Stimulated activated effector memory CD8-positive, alpha-beta T cell treated with anti-CD3 and anti-CD28 coated beads, Interleukin-12 subunit alpha, Interleukin-12 subunit beta, amount 100 ng/mL, for 72 hours (primary cell): ENCODE data around the gene HESX1.

Experiments
- ATAC-seq: fragments of 150-1000 bp; cut with Tn5 transposase; 2 replicates; pipeline ENCODE4 v1.10.0; 2021
- DNase-seq, 2 donors: peaks; one replicate each; pipeline ENCODE4 v3.0.0; 2021 to 2022; ENCODE audit warnings: low spot score in 2 of 2
- H3K27ac Mint-ChIP-seq: one replicate; pipeline ENCODE4 v1.8.0; 2022; ENCODE audit warnings: mild to moderate bottlenecking, mixed read lengths
- H3K36me3 Mint-ChIP-seq: one replicate; pipeline ENCODE4 v1.8.0; 2022; ENCODE audit warnings: mild to moderate bottlenecking, mixed read lengths
- H3K4me1 Mint-ChIP-seq: one replicate; pipeline ENCODE4 v1.8.0; 2022; ENCODE audit warnings: mixed read lengths
- H3K4me3 Mint-ChIP-seq: one replicate; pipeline ENCODE4 v1.8.0; 2022; ENCODE audit warnings: mild to moderate bottlenecking, mixed read lengths
- H3K9me3 Mint-ChIP-seq: one replicate; pipeline ENCODE4 v1.8.0; 2022; ENCODE audit warnings: mixed read lengths

The HESX1 gene

DNA sequence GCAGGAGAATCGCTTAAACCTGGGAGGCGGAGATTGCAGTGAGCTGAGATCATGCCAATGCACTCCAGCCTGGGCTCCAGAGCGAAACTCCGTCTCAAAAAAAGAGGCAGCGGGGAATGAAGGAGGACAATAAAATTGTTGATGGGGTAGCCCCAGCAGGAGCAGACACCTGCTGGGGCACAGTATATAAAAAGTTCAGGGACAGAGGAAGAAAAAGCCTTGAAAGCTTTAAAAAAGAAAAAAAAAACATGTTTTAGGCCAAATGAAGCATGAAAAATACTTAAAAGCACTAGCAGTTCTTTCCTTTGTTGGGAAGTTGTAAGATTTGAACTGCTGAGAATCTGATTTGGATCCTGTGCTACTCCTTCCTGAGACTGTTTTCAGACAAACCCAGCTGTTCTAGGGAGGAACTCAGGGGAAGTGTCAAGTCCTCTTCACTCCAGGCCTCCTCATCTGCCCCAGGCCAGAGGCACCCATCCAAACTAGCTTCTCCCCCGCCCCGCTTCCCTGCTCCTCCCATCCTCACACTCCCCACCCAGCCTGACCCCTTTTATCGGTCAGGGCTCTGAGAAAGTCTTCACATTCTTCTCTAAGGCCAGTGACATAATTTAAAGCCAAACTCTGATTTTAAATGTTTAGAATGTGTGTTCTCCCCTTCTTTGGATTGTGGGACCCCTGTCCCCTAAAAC is 39.6 kb downstream of the HESX1 start:
- no peaks in the 10 kb centered on the region for H3K36me3 Mint-ChIP-seq
- peaks cover 21% of the 10 kb centered on the region for H3K4me1 Mint-ChIP-seq
- no peak overlapping the region for H3K4me3 Mint-ChIP-seq
- ATAC-seq: no peak
- H3K9me3 Mint-ChIP-seq: no peaks in the 10 kb centered on the region
- no peak for DNase-seq
- no peak overlapping the region for H3K27ac Mint-ChIP-seq

DNA sequence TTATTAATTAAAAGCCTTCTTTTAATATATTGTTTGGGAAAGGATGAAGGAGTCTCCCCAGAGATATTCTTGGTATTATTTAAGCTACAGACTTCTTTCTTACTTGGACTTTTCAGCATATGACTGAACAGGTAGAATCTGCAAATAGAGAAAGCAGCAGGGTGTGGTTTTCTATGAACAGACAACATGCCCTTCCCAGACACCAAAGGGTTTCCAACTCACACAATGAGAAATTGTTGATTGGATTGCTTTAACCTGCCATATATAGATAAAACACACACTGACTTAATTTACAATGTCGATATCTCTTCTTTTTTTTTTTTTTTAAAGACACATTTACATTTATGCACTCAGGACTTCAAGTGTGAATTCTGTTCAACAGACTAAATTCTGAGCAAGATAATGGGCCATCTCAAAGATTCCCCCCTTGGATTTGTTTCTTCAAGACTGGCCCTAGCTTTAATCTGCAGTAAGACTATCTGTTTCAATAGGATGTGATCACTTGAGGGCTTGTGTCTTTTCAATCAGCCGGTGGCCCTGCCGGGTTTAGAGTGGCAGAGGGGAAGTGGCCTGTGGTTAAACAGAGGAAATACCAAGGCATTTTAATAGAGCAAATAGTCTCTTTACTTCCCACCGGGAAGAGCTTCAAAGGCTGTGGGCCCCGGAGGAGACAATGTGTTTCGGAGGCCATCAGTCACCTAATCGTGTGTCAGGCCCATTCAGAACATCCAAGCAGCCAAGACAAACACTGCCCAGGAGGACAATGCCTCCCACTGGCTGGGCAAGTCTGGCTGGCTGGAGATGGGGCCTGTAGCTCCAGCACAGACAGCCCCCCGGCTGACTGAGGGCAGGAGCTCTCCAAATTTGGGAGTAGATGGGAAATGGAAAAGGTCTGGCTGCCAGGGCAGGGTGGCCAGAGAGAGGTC is 40.7 kb downstream of the HESX1 start:
- Mint-ChIP-seq H3K27ac (peak overlapping the region; percentile 68), H3K9me3 (no peaks in the 10 kb centered on the region), H3K36me3 (no peaks in the 10 kb centered on the region), H3K4me1 (peaks cover 16% of the 10 kb centered on the region), H3K4me3 (no peak overlapping the region)
- ATAC-seq (peak; percentile 46), DNase-seq (no peak)

- H3K4me3 Mint-ChIP-seq: no peak overlapping the region
- DNase-seq (no peak), ATAC-seq (no peak)
- H3K4me1 Mint-ChIP-seq: peaks cover 13% of the 10 kb centered on the region
- H3K9me3 Mint-ChIP-seq: no peaks in the 10 kb centered on the region
- no peaks in the 10 kb centered on the region for H3K36me3 Mint-ChIP-seq
- H3K27ac Mint-ChIP-seq: no peak overlapping the region
Observed at GRCh38 chr3:57158325-57158724, 41.5 kb downstream of the HESX1 start.

DNA sequence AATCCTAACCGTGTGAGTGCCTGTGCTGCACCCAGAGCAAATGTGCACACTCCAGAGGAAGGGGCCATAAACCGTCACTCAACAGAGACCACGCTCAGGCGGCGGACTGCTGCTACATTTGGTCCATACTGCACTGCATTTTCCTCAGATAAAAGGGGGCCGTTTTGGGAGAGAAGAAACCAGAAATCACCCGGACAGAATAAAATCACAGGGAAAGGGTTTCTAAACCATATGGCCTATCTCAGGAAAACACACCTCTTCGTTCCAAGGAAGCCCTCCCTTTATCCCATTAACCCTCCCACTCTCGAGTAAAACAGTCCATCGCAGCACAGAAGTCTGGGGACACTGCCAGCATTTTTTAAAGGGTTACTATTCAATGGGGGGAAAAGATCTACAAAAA is 42.2 kb downstream of the HESX1 start:
- Mint-ChIP-seq H3K4me3 (no peak overlapping the region), H3K9me3 (no peaks in the 10 kb centered on the region), H3K27ac (no peak overlapping the region), H3K4me1 (peaks cover 8% of the 10 kb centered on the region), H3K36me3 (no peaks in the 10 kb centered on the region)
- DNase-seq: no peak
- no peak for ATAC-seq

DNA sequence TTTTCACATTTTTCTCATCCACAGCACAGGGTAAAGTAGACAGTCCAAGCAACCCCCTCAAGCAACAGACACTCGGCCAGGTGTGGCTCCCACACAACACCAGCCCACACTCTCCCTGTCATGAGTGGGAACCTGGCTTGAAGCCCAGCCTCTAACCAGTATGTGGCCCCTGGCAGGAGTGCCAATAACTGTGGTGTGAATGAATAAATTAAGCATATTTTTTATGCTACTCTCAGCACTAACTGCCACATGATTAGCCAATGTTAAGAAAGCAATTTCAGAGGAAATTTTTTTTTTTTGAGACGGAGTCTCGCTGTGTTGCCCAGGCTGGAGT is 44.5 kb downstream of the HESX1 start:
- H3K4me1 Mint-ChIP-seq: peaks cover 8% of the 10 kb centered on the region
- H3K27ac Mint-ChIP-seq: no peak overlapping the region
- no peak overlapping the region for H3K4me3 Mint-ChIP-seq
- no peaks in the 10 kb centered on the region for H3K36me3 Mint-ChIP-seq
- no peak for DNase-seq
- H3K9me3 Mint-ChIP-seq: no peaks in the 10 kb centered on the region
- no peak for ATAC-seq

- Mint-ChIP-seq H3K27ac (no peak overlapping the region), H3K4me1 (peaks cover 8% of the 10 kb centered on the region), H3K36me3 (no peaks in the 10 kb centered on the region), H3K9me3 (no peaks in the 10 kb centered on the region), H3K4me3 (no peak overlapping the region)
- ATAC-seq: no peak
- no peak for DNase-seq
Observed at GRCh38 chr3:57154470-57155309, 45.1 kb downstream of the HESX1 start.

DNA sequence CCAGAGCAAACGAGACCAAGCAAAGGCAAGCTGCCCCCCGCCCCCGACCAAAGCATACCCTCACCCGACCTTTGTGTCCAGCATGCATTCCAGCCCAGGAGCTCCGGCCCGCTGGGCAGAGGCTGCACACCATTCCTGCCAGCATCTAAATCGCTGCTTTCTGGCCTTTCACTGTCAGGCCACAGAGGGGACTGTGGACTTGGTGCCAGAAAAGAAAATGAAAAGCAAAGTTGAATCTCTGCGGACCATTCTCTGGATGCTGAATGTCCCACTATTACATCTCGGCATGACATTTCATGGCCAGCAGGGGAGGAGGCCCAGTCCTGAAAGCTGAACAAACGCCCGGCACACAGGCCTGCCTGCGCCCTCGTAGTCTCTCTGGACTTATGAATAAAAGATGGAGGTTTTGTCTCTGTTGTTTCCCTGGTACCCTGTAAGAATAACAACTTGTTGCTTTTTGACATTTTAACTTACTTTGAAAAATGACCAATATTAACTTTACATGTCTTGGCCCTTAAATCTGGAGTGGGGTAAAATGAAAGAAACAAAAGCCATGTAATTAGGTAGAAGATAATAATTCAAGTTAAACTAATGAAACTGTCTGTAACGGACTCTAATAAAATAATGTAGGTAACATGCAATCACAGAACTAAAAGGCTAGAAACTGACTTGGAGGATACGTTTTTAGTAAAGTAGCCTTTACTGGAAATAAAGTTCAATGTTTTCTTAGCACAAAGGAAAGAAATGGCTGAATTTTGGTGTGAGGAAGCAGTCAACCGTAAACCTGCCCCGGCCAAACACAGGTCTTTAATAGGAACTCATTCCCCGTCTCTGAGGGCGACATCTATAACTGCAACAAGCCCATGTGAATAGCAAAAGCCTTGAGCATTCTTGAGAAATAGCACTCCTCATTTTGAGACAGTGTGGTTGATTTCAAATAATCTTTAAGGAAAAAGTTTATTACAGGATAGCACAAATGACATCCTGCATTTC is 47.3 kb downstream of the HESX1 start:
- Mint-ChIP-seq H3K36me3 (no peaks in the 10 kb centered on the region), H3K4me1 (no peaks in the 10 kb centered on the region), H3K4me3 (no peak overlapping the region), H3K9me3 (no peaks in the 10 kb centered on the region), H3K27ac (no peak overlapping the region)
- ATAC-seq (no peak), DNase-seq (no peak)

DNA sequence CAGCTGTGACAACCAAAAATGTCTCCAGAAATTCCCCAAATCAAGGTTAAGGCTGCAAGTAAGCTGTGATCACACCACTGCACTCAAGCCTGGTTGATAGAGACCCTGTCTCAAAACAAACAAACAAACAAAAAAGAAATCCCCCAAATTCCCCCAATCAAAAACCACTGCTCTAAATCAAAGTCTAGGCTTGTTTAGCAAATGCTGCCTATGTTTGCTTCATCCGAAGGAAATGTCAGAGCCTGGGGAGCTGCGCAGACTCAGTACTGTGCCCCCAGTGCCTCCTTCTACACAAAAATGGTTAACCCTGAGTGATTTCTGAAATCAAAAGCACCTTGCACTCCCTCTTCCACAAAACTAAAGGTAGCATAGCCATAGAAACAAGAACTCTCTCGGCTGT is 48.0 kb downstream of the HESX1 start:
- Mint-ChIP-seq H3K4me3 (no peak overlapping the region), H3K27ac (no peak overlapping the region), H3K4me1 (no peaks in the 10 kb centered on the region), H3K36me3 (no peaks in the 10 kb centered on the region), H3K9me3 (no peaks in the 10 kb centered on the region)
- ATAC-seq (no peak), DNase-seq (no peak)

DNA sequence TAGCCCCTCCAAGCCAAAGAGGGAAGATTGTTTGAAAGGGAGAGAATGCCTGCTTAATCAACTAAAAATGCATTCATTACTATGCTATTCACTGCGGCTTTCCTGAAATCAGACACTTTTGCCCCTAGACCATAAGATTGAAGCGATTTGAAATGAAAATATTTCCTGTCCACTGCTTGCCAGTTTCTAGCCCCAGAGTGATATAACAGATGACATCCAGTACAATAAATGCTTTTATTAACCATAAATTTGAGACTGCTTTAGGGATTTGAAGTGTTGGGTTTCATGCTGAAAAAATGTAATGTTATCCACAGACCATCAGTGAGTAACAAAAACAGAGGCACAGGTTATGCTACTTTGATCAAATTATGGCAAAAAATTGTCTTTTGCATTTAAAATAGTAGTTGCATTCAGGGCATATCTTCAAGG is 48.7 kb downstream of the HESX1 start:
- no peaks in the 10 kb centered on the region for H3K9me3 Mint-ChIP-seq
- no peaks in the 10 kb centered on the region for H3K4me1 Mint-ChIP-seq
- no peak overlapping the region for H3K27ac Mint-ChIP-seq
- DNase-seq (no peak), ATAC-seq (no peak)
- H3K4me3 Mint-ChIP-seq: no peak overlapping the region
- H3K36me3 Mint-ChIP-seq: no peaks in the 10 kb centered on the region

GRCh38 chr3:57150113-57150581 is 49.6 kb downstream of the HESX1 start:
- H3K36me3 Mint-ChIP-seq: no peaks in the 10 kb centered on the region
- H3K27ac Mint-ChIP-seq: no peak overlapping the region
- no peak for ATAC-seq
- no peaks in the 10 kb centered on the region for H3K4me1 Mint-ChIP-seq
- no peak for DNase-seq
- no peak overlapping the region for H3K4me3 Mint-ChIP-seq
- no peaks in the 10 kb centered on the region for H3K9me3 Mint-ChIP-seq
